GM12801 (cell line): ENCODE data around the gene LINGO4.

Experiments used
- TF ChIP-seq, protein P1 (sequence below): IDR thresholded peaks from one replicate; pipeline ENCODE4 v1.5.1; 2011; ENCODE audit warnings: control low read depth; ENCODE audit not compliant: insufficient read length; ENCODE audit errors: extremely low read depth

Gene LINGO4

DNA sequence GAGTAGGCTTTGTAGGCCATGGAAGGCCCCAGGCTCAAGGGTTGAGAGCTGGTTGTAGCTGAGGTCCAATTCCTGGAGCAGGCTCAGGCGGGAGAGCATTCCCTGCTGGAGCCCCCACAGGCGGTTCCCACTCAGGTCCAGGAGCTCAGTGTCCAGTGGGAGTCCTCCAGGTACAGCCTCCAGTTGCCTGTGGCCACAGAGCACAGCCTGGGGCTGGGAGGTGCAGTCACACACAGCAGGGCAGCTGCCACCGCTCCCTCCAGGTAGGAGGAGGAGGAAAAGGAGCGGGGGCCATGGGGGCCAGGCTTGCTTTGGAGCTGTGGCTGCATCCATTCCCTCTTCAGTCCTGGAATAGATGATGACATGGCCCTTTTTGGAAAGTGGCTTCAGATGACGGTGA, 2.8 kb downstream of the LINGO4 start:
- TF ChIP-seq, protein P1, sequence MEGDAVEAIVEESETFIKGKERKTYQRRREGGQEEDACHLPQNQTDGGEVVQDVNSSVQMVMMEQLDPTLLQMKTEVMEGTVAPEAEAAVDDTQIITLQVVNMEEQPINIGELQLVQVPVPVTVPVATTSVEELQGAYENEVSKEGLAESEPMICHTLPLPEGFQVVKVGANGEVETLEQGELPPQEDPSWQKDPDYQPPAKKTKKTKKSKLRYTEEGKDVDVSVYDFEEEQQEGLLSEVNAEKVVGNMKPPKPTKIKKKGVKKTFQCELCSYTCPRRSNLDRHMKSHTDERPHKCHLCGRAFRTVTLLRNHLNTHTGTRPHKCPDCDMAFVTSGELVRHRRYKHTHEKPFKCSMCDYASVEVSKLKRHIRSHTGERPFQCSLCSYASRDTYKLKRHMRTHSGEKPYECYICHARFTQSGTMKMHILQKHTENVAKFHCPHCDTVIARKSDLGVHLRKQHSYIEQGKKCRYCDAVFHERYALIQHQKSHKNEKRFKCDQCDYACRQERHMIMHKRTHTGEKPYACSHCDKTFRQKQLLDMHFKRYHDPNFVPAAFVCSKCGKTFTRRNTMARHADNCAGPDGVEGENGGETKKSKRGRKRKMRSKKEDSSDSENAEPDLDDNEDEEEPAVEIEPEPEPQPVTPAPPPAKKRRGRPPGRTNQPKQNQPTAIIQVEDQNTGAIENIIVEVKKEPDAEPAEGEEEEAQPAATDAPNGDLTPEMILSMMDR = no peak

DNA sequence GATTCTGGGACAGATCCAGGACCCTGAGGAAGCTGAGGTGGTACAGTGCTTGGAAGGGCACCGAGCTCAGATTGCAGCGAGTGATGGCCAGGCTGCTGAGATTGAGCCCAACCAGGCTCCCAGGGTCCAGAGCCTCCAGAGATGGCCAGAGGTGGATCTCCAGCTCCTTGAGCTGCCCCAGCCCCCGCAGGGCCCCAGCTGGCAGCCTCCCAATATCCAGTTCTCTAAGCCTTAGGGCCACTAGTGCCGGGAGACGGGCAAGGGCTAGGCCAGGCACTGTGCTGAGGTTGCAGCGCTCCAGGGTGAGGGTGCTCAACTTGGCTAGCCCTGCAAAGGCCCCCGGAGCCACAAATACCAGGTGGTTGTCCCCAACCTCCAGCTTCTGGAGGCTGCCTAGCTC, 3.4 kb downstream of the LINGO4 start:
- TF ChIP-seq, protein P1 = no peak

DNA sequence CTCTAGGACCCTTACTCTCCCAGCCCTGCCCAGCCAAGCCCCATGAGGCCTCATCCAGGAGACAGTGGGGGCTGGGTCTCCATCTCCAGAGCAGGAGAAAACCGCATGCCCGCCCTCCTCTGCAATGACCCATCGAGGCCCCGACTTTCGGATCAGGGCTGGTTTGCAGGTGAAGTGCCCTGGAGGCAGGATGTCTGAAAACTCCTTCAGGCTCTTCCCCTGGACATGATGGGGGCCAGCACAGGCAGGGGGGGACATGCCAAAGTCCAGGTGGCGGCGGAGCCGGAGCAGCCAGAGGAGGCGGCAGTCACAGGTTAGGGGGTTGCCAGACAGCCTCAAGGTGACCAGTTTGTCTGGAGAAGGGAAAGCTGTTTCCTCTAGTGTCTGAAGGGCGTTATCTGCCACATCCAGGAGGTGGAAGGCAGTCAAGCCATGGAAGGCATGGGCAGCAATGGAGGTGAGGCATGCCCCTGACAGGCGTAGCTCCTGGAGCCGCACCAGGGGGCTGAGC, 3.9 kb downstream of the LINGO4 start:
- TF ChIP-seq, protein P1 = no peak

DNA sequence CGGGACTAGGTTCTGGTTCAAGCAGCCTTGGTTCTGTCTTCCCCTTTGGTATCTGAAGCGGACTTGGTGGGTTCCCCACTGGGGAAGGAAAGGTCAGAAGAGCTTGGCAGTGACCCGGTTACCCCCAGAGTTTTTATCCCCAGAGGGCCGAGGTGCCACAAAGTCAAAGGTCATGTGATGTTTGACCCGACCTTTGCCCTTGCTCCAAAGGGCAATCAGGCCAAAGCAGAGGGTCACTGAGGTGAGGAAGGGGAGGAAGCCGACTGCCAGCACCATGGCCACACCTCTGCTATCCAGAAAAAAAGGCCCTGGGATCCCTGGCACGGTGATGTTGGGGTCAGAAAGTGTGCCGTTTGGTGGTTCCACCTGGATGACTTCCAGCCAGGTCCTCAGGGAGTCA, 4.4 kb downstream of the LINGO4 start:
- TF ChIP-seq, protein P1 = no peak

DNA sequence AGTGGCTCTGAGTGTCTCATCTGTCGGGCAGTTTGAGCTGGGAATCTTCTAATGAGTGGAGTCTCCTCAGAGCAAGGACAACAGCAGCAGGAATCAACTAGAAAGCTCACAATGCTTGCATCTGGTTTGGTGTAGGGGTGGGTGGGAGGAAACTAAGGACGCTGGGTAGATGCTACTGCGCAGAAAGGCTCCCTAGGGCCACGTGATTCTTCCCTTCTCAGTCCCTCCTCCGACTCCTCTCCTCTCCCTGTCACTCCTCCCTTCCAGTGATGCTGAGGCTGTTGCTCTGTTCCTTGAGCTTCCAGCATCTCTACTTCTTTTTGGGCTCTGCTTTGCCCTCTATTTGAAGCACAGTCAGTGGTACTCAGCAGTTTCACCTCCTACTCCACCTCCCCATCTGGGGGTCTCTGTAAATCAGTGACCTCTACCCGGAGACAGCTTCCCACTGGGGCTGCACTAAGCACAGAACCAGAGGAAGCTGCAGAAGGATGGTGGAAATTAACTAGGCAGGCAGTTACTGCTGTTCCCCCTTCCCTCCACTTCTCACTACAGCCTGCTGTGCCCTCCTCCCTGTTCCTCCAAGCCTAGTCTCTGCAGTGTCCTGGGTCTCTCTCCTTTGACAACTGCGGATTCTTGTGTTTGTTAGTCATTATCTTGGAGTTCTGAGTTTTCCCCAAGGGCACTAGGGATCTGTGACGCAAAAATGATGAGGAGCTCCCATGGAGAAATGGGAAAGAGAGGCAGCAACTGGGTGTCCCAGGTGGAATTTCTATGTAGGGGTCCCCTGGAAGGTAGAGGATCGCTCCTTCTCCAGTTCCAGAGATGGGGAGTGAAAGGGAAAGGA, 5.8 kb downstream of the LINGO4 start:
- TF ChIP-seq, protein P1 = no peak

DNA sequence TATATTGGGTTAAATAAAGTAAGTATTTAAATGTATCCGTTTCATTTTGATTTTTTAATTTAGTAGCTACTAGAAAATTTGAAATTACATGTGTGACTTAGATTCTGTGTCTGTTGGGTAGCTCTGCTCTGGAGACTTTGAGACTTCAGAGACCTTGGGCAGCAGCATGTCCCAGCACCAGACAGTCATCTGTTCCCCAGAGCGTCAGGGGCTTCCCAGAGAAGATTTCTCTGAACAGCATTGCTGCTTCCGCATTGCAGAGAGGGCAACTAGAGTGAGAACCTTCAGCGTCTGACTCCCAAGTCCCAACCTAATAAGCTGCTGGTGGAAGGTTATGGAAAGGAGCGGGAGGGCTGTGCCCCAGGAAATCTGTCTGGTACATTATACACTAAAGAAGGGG, 6.6 kb downstream of the LINGO4 start:
- TF ChIP-seq, protein P1 = no peak

DNA sequence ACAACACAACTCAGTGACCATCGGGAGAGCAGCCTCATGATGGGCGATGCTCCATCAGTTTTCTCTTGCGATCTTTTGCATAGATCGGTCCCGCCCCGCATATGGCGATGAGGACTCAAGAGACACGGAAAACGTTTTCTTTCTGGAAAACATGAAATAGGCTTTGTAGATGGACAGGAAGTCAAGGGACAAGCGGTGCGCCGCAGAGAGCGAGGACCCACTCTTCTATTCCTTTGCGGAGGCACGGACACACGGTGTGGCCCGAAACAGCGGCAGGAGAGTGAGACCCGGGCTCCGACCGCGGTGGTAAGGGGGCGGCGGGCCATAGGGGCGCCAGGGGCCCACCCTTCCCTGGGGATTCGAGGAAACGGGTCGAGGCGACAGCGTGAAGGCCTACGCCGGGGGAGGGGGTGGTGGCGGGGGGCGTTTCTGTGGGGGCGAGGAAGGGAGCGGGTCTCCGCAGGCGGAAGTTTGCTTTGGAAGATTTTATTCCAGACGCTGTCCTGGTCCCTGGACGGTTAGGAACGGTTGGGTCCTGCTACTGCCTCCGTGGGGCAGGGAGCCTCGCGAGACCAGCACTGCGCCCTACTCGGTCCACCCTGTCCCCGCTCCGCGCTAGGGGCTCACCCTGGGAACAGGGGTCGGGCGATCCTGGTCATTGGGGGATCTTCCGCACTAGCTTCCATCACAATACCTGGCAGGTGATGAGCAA, 14.1 kb downstream of the LINGO4 start:
- TF ChIP-seq, protein P1 = no peak
